OCI-LY3 (cell line): ENCODE results near the gene DCTN3.

Experiments used
- H2AFZ ChIP-seq: fragments of 200-600, 300-600 bp; shearing (Covaris generic); 2 replicates; pipeline ENCODE4 v1.6.0; 2014; ENCODE audit warnings: antibody characterized with exemption, low read depth, low read length
- H3K27ac ChIP-seq: fragments of 200-600, 300-600 bp; sonication (generic); 2 replicates; pipeline ENCODE4 v1.5.1; 2014; ENCODE audit warnings: mild to moderate bottlenecking, low read length, moderate library complexity, mixed read lengths
- H3K27me3 ChIP-seq: fragments of 200-600, 300-600 bp; sonication (generic); 2 replicates; pipeline ENCODE4 v1.6.1; 2014; ENCODE audit warnings: low read depth, low read length, mixed read lengths
- H3K36me3 ChIP-seq: fragments of 200-600, 300-600 bp; sonication (generic); replicated peaks from 2 replicates; pipeline ENCODE3; 2014; ENCODE audit warnings: low read depth, low read length, mixed read lengths
- H3K4me1 ChIP-seq: fragments of 300-600, 200-600 bp; sonication (generic); 2 replicates; pipeline ENCODE4 v1.6.1; 2014; ENCODE audit warnings: low read length, mixed read lengths
- H3K4me2 ChIP-seq: fragments of 200-600, 300-600 bp; sonication (generic); 2 replicates; pipeline ENCODE4 v1.6.1; 2014; ENCODE audit warnings: low read length, mixed read lengths
- H3K4me3 ChIP-seq: fragments of 300-600, 200-600 bp; sonication (generic); 2 replicates; pipeline ENCODE4 v1.5.1; 2014; ENCODE audit warnings: antibody characterized with exemption, mild to moderate bottlenecking, low read length, moderate library complexity
- H3K79me2 ChIP-seq: fragments of 300-600, 200-600 bp; shearing (Covaris generic); 2 replicates; pipeline ENCODE4 v1.6.1; 2014; ENCODE audit warnings: mild to moderate bottlenecking, low read length, mixed read lengths
- H3K9ac ChIP-seq: fragments of 300-600, 200-600 bp; shearing (Covaris generic); 2 replicates; pipeline ENCODE4 v1.6.0; 2014; ENCODE audit warnings: mild to moderate bottlenecking, low read length, moderate library complexity
- H3K9me3 ChIP-seq: fragments of 200-600, 300-600 bp; shearing (Covaris generic); 2 replicates; pipeline ENCODE4 v1.6.1; 2014; ENCODE audit warnings: low read length, mixed read lengths; ENCODE audit not compliant: insufficient read depth
- H4K20me1 ChIP-seq: fragments of 200-600, 300-600 bp; sonication (generic); 2 replicates; pipeline ENCODE4 v1.6.1; 2016; ENCODE audit warnings: low read length, mixed read lengths; ENCODE audit not compliant: insufficient read depth
- CTCF ChIP-seq: fragments of 200-600, 300-600 bp; sonication (generic); IDR thresholded peaks from 2 replicates; pipeline ENCODE4 v1.5.1; 2014; ENCODE audit warnings: antibody characterized with exemption, low read length, low read depth
- EZH2phosphoT487 ChIP-seq: fragments of 200-600 bp; shearing (Covaris generic); IDR thresholded peaks from 2 replicates; pipeline ENCODE4 v1.6.1; 2018; ENCODE audit warnings: antibody characterized with exemption, mixed run types, low read depth

DCTN3 gene

GRCh38 chr9:34607331-34607730, 13.0 kb downstream of the DCTN3 start:
- H3K79me2 ChIP-seq: peaks cover 13% of the 10 kb centered on the region
- H3K9me3 ChIP-seq: no peaks in the 10 kb centered on the region
- no peak overlapping the region for H3K4me3 ChIP-seq
- TF ChIP-seq CTCF (no peak), EZH2phosphoT487 (no peak)
- no peak overlapping the region for H3K9ac ChIP-seq
- peaks cover 10% of the 10 kb centered on the region for H3K36me3 ChIP-seq
- H3K4me2 ChIP-seq: no peak overlapping the region
- H3K27me3 ChIP-seq: peaks cover 8% of the 10 kb centered on the region; the same call in 1 of the 2 replicates
- H3K27ac ChIP-seq: no peak overlapping the region
- peaks cover 8% of the 10 kb centered on the region for H3K4me1 ChIP-seq
- no peak overlapping the region for H2AFZ ChIP-seq
- H4K20me1 ChIP-seq: no peaks in the 10 kb centered on the region

DNA sequence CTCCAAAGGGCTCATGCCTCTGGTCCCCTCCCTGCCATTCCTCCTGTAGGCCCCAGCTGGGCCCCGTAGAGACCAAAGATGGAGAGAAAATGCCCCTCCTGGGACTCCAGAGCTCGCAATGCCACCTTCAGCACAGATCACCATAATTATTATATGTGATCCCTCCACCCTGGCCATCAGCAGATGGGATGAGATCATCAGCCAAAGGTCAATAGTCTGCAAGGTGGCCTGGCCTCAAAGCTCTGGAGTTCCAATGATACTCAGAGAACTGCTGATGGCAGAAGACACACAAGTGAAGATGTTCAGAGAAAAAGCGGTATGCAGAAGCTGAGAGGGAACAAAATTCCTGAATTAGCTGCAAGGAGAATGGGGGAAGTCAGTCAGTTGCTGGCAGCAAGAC, 13.4 kb downstream of the DCTN3 start:
- Histone ChIP-seq H3K4me2 (no peak overlapping the region), H3K36me3 (peaks cover 10% of the 10 kb centered on the region), H3K27me3 (peaks cover 8% of the 10 kb centered on the region; the same call in 1 of the 2 replicates), H3K4me1 (peaks cover 8% of the 10 kb centered on the region), H4K20me1 (no peaks in the 10 kb centered on the region), H3K9ac (no peak overlapping the region), H3K27ac (no peak overlapping the region), H3K4me3 (no peak overlapping the region), H2AFZ (no peak overlapping the region), H3K79me2 (peaks cover 13% of the 10 kb centered on the region), H3K9me3 (no peaks in the 10 kb centered on the region)
- TF ChIP-seq EZH2phosphoT487: no peak
- no peak for TF ChIP-seq CTCF

DNA sequence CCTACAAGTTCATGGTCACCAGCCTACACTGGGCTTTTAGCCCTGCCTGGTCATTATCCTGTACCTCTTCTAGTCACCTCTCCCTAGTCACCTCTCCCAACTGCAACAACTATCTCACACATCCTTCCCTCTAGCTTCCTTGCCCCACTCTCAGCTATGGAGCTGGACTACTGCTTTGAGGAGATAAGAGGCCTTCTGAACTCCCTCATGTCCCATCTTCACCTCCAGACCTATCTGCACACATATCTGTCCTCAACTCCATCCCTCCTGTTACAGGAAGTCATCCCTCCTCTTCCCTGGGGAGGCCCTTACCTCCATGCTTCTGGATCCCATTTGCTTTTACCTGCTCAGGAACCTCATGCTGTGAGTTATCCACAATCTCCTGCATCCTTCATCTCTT, 14.1 kb downstream of the DCTN3 start:
- Histone ChIP-seq H3K27me3 (peaks cover 8% of the 10 kb centered on the region; the same call in 1 of the 2 replicates), H3K36me3 (peaks cover 10% of the 10 kb centered on the region), H3K4me2 (no peak overlapping the region), H3K9me3 (no peaks in the 10 kb centered on the region), H3K4me3 (no peak overlapping the region), H3K4me1 (peaks cover 7% of the 10 kb centered on the region), H3K79me2 (peaks cover 6% of the 10 kb centered on the region), H3K9ac (no peak overlapping the region), H4K20me1 (no peaks in the 10 kb centered on the region), H2AFZ (no peak overlapping the region), H3K27ac (no peak overlapping the region)
- TF ChIP-seq EZH2phosphoT487 (no peak), CTCF (no peak)

- Histone ChIP-seq H3K4me2 (no peak overlapping the region), H3K9me3 (no peaks in the 10 kb centered on the region), H3K36me3 (no peaks in the 10 kb centered on the region), H3K9ac (no peak overlapping the region), H4K20me1 (no peaks in the 10 kb centered on the region), H3K79me2 (no peaks in the 10 kb centered on the region), H2AFZ (no peak overlapping the region), H3K4me3 (no peak overlapping the region), H3K27me3 (peaks cover 8% of the 10 kb centered on the region; the same call in 1 of the 2 replicates), H3K4me1 (no peaks in the 10 kb centered on the region), H3K27ac (no peak overlapping the region)
- TF ChIP-seq EZH2phosphoT487 (no peak), CTCF (peak; percentile 97)
Measured at GRCh38 chr9:34603610-34604231, 16.6 kb downstream of the DCTN3 start.
